ENCODE data around the gene AAMP. TPM values are rescaled to one million over a fixed set of nuclear protein-coding genes. Genes with fewer than 3 reads are reported as not detected.

The AAMP gene
- total and polyA plus RNA-seq, 2 donors from 2014 or later = 70.1 to 108 TPM

- no peak for DNase-seq
- H3K9ac ChIP-seq (ENCODE audit: low read length in 3 of 3) = no peak overlapping the region
- FAIRE-seq = no peak
Measured at GRCh38 chr2:218245214-218245613, 24.7 kb downstream of the AAMP start.

GRCh38 chr2:218244665-218245064, 25.3 kb downstream of the AAMP start:
- DNase-seq (no peak), FAIRE-seq (no peak)
- no peak overlapping the region for H3K4me3 ChIP-seq (ENCODE audit: low read length in 3 of 3)
- H3K4me1 ChIP-seq (ENCODE audit: control insufficient read depth in 2 of 3, insufficient read depth in 2 of 3, low read depth in 1 of 3, low read length in 3 of 3) = no peaks in the 10 kb centered on the region
- H3K27me3 ChIP-seq (ENCODE audit: control insufficient read depth, insufficient read depth, low read length) = no peaks in the 10 kb centered on the region
- TF ChIP-seq CTCF (IDR thresholded peaks at IDR 0.05; ENCODE audit: borderline replicate concordance, extremely low read depth, insufficient read depth) = no peak
- no peaks in the 10 kb centered on the region for H3K9me3 ChIP-seq (ENCODE audit: control insufficient read depth in 2 of 3, insufficient read depth in 1 of 3, low read length in 3 of 3)
- H3K27ac ChIP-seq (ENCODE audit: low read depth in 2 of 2, low read length in 2 of 2) = no peak overlapping the region
- intact Hi-C loops (cut with DNase I) = no loop called here
- peaks cover 16 to 63% (median 30%) of the 10 kb centered on the region in 3 donors for H3K36me3 ChIP-seq (ENCODE audit: control insufficient read depth in 2 of 3, insufficient read depth in 3 of 3, low read length in 3 of 3)
- H3K9ac ChIP-seq (ENCODE audit: low read length in 3 of 3) = no peak overlapping the region

More at GRCh38 chr2:218245214-218245613, 24.7 kb downstream of the AAMP start:
- no peaks in the 10 kb centered on the region for H3K4me1 ChIP-seq (ENCODE audit: control insufficient read depth in 2 of 3, insufficient read depth in 2 of 3, low read depth in 1 of 3, low read length in 3 of 3)
- no peaks in the 10 kb centered on the region for H3K27me3 ChIP-seq (ENCODE audit: control insufficient read depth, insufficient read depth, low read length)
- intact Hi-C loops (cut with DNase I) = no loop called here
- no peak for TF ChIP-seq CTCF (IDR thresholded peaks at IDR 0.05; ENCODE audit: borderline replicate concordance, extremely low read depth, insufficient read depth)
- no peak overlapping the region for H3K27ac ChIP-seq (ENCODE audit: low read depth in 2 of 2, low read length in 2 of 2)
- H3K36me3 ChIP-seq (ENCODE audit: control insufficient read depth in 2 of 3, insufficient read depth in 3 of 3, low read length in 3 of 3) = peaks cover 17 to 63% (median 35%) of the 10 kb centered on the region in 3 donors
- no peak overlapping the region for H3K4me3 ChIP-seq (ENCODE audit: low read length in 3 of 3)
- no peaks in the 10 kb centered on the region for H3K9me3 ChIP-seq (ENCODE audit: control insufficient read depth in 2 of 3, insufficient read depth in 1 of 3, low read length in 3 of 3)

- Histone ChIP-seq H3K4me3 (ENCODE audit: low read length in 3 of 3) (no peak overlapping the region), H3K9me3 (ENCODE audit: control insufficient read depth in 2 of 3, insufficient read depth in 1 of 3, low read length in 3 of 3) (no peaks in the 10 kb centered on the region), H3K4me1 (ENCODE audit: control insufficient read depth in 2 of 3, insufficient read depth in 2 of 3, low read depth in 1 of 3, low read length in 3 of 3) (no peaks in the 10 kb centered on the region), H3K27ac (ENCODE audit: low read depth in 2 of 2, low read length in 2 of 2) (no peak overlapping the region), H3K27me3 (ENCODE audit: control insufficient read depth, insufficient read depth, low read length) (no peaks in the 10 kb centered on the region), H3K36me3 (ENCODE audit: control insufficient read depth in 2 of 3, insufficient read depth in 3 of 3, low read length in 3 of 3) (peaks cover 16 to 62% (median 27%) of the 10 kb centered on the region in 3 donors), H3K9ac (ENCODE audit: low read length in 3 of 3) (no peak overlapping the region)
- no peak for TF ChIP-seq CTCF (IDR thresholded peaks at IDR 0.05; ENCODE audit: borderline replicate concordance, extremely low read depth, insufficient read depth)
- no peak for FAIRE-seq
- intact Hi-C loops (cut with DNase I) = no loop called here
- no peak for DNase-seq
Measured at GRCh38 chr2:218244204-218244603, 25.7 kb downstream of the AAMP start.

GRCh38 chr2:218238887-218239286, 31.1 kb downstream of the AAMP start:
- H3K4me1 ChIP-seq (ENCODE audit: control insufficient read depth in 2 of 3, insufficient read depth in 2 of 3, low read depth in 1 of 3, low read length in 3 of 3) = no peaks in the 10 kb centered on the region
- H3K4me3 ChIP-seq (ENCODE audit: low read length in 3 of 3) = no peak overlapping the region
- H3K9ac ChIP-seq (ENCODE audit: low read length in 3 of 3) = no peak overlapping the region
- peaks cover 6 to 61% (median 13%) of the 10 kb centered on the region in 3 donors for H3K36me3 ChIP-seq (ENCODE audit: control insufficient read depth in 2 of 3, insufficient read depth in 3 of 3, low read length in 3 of 3)
- no peak for TF ChIP-seq CTCF (IDR thresholded peaks at IDR 0.05; ENCODE audit: borderline replicate concordance, extremely low read depth, insufficient read depth)
- no peaks in the 10 kb centered on the region for H3K27me3 ChIP-seq (ENCODE audit: control insufficient read depth, insufficient read depth, low read length)
- no peaks in the 10 kb centered on the region for H3K9me3 ChIP-seq (ENCODE audit: control insufficient read depth in 2 of 3, insufficient read depth in 1 of 3, low read length in 3 of 3)
- FAIRE-seq (no peak), DNase-seq (no peak)
- no peak overlapping the region for H3K27ac ChIP-seq (ENCODE audit: low read depth in 2 of 2, low read length in 2 of 2)
- intact Hi-C loops (cut with DNase I) = no loop called here
